IPS-11a (cell line): ENCODE measurements around the gene INPP5J.
"Not testable (repeated sequence)": the region's sequence is repeated elsewhere in the genome, so short reads cannot be mapped to it uniquely, and the experiment has no call there.

Experiments
- H3K4me3 ChIP-seq: one replicate; pipeline ENCODE4 v1.5.1; 2013; ENCODE audit warnings: low read depth, low read length, control low read depth

INPP5J gene

DNA sequence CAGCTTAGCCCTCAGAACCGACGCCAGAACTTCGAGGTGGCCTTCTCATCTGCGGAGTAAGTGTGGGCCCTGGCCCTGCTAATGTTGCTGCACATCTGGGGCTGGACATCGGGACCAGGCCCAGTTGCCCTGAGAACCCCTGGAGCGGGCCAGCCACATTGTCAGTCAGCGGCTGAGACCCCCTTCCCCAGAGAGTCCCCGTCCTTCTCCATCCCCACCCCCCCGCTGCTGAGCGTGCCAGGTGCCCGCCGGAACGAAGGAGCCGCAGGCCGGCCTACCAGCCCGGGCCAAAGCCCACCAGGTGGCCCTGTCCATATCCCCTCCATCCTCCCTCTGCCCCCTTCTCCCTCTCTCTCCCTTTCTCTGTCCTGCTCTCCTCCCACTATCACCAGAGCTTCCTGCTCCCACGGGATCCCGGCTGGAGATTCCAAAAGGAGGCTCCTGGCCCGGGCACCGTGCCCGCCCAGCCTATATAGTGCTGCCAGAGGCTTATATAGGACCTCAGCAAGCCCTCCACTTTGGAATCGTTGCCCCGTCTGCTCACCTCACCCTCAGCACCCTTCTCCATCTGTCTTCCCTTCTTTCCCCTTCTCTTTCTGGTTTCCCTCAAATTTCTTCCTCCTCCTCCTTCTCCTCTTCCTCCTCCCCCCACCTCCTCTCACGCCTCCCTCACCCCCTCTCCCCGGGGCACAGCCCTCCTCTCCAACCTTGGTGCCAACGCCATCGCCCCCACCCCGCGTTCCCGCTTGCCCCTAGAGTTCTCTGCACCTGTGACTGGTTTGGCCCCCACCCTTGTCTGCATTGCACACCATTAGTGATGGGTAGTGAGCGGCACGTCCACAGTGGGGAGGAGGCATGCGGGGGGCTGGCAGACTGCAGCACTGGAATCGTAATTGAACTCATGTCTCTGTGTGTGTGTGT lies 22.7 kb upstream of the INPP5J start:
- no peak overlapping the region for H3K4me3 ChIP-seq

DNA sequence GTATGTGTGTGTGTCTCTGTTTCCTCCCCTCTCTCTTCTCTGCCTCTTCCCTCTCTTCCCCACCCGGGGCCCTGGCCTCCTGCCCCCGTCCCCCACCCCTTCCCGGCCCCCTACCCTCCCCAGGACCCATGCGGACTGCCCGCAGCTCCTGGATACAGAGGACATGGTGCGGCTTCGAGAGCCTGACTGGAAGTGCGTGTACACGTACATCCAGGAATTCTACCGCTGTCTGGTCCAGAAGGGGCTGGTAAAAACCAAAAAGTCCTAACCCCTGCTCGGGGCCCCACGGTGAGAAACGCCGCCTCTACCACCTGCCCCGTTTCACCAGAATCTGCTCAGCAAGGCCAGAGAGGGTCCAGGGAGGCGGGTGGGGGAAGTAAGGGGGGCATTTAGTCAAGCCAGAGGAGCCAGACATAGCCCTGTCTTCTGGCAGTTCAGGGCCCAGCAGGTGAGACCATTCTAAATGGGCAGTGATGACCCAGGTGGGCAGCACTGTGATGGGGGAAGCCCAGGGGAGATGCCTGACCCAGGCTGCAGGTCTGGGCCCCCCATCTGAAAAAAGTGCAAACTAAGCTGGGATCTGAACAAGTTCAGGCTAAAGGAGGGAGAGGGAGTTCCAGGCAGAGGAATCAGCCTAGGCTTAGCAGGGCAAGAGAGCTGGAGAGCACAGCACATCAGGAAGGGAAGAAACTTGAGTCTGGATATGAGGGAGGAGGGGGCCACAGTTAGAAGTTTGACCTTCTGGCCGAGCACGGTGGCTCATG lies 21.8 kb upstream of the INPP5J start:
- no peak overlapping the region for H3K4me3 ChIP-seq

DNA sequence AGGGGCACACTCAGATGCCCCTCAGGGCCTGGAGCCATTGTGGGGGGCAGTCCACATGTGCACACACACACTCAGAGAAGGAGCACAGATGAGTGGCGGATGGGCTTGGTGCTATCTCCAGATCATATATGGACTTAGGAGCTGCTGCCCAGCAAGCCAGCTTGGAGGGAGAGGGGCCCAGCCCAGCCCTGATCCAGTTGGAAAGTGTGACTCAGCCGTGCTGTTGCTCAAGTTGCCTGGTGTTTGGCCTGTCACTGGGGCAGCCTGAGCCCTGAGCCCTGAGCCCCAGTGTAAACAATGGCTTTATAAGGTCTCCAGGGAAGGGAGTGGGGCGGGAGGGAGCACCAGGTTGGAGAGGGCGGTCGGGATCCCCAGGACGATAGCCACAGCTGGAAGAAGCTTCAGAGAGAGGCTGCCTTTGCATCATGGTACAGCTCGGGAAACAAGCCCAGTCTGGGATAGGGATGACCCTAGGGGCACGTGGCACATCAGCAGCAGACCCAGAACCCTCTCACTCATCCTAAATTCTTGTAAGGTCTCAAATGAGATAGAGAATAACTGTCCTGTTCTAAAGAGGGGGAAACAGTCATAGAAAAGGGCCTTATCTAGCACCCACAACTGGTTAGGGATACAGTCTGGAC lies 20.2 kb upstream of the INPP5J start:
- H3K4me3 ChIP-seq: no peak overlapping the region

DNA sequence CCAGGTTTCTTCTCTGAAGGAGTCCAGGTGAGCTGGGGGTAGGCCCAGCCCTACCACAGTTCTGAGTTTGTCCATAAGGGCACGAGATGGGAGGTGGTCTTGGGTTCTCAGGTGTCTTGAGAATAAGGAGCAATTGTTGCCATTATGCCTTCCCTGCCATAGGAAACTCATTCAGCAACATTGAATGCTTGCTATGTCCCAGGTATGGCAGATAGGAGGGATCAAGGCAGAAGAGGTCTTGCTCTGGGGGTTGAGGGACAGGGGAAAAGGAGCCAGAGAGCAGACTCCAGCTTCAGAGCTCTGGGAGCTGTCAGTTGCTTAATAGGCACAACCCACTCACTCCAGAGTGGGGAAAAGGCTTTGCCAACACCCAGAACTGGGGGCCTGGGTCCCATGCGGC lies 19.7 kb upstream of the INPP5J start:
- H3K4me3 ChIP-seq: no peak overlapping the region

DNA sequence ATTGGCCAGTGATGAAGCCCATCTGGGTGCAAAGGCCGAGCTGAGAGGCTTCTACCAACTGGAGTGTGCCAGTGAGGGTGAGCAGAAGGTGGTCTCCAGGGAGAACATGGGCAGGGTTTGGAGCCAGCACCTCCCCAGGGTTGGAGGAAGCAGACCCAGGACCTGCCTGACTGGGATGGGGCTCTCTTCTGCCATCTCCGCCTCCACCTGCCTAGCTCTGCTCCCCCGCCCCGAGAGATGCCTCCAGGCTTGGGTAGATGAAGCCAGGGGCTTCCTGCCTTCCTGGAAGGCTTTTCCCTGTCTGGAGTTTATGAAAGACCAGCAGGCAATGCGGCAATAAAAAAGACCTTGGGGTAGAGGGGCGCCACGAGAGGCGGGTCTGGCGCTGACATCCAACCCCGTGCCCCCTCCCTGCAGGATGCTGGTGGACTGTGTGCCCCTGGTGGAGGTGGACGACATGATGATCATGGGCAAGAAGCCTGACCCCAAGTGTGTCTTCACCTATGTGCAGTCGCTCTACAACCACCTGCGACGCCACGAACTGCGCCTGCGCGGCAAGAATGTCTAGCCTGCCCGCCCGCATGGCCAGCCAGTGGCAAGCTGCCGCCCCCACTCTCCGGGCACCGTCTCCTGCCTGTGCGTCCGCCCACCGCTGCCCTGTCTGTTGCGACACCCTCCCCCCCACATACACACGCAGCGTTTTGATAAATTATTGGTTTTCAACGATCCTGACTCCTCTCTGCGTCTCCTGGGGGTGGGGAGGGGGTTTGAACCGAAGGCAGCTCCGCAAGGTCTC lies 18.7 kb upstream of the INPP5J start:
- no peak overlapping the region for H3K4me3 ChIP-seq

DNA sequence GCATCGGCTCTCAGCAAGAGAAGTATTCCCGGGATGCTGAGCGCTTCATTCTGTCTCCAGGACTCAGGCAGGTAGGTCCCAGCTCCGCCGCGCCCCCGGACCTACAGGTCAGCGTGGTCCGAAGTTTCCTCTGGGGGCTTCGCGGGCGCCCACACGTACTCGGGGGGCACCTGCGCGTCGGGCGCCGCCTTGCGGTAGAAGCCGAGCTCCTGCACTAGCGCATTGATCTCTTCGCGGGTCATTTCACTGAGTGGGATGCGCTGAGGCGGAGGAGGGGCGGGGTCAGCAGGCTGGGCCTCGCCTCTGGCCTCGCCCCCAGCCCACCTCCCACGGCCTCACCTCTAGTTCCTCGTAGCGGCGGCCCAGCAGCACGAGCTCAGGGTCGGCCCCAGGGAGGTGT lies 17.9 kb upstream of the INPP5J start:
- no peak overlapping the region for H3K4me3 ChIP-seq

DNA sequence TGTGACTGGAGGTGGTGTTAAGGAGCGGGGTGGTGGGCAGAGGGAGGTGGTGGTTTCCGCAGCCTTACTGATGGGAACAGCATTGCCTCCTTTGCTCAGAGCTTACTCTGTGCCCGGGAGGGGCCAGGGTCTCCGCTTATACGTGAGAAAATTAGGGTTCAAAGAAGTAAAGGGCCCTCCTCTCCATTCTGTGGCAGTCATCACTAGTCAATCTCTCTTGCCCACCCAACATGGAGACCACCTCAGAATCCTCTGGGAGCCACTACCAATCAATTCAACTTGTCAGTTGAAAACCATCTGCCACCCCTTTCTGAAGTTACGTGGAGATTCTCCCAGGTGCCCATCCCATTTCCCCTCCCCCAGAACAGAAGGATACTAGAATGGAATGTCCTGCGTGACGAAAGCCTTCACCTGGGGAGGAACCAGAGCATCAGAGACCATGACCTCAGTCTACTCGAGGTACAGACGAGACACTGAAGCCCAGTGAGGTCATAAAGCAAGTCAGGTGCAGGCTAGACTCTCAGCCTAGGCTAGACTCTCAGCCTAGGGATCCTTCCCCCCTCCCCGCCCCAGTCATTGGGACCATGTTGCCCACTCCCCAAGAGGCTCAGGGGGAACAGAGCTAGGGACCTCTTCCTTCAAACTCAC lies 17.4 kb upstream of the INPP5J start:
- no peak overlapping the region for H3K4me3 ChIP-seq

DNA sequence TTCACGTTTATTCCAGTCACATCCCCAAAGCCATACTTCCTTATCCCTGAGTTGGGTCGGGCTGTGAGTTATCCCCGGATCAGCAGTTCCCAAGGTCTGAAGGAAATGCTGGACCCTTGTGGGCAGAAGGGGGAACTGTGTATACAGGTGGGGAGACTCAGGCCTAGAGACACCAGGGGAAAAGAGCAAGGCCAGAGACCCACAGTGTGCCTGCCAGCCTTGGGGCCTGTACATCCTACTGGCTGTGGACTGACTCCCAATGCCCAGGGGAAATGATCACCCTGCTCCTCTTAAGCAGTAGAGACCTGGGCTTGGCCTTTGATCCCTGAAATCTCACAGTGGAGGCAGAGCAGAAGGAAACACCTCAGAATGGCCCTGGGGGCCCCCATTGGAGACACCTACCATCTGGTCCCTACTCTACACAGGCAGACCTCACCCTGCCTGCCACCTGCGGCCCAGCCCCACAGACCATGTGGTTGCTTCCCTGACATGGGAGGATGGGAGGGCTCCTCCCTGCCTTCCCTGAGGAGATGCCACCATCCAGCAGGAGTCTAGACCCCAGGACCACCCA lies 16.7 kb upstream of the INPP5J start:
- no peak overlapping the region for H3K4me3 ChIP-seq

DNA sequence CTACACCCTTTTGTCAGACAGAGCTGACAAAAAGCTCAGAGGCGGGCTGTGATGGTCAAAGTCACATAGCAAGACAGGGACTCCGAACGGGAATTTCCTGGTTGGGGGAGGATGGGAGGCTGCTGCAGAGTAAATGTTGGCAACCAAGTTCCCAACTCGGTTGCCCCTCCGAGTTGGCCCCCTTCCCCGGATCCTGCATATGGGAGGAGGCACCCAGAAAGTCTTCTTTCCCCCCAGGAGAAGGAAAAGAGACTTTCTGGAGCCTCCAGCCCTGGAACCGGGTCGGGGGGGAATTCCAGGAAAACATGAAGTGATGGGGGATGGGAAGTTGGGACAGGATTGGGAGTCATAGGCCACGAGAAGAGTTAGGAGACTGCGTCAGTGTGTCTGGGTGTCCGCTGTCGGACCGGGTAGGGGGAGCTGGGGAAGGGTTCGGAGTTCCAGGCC lies 16.0 kb upstream of the INPP5J start:
- H3K4me3 ChIP-seq: peak overlapping the region; percentile 66

DNA sequence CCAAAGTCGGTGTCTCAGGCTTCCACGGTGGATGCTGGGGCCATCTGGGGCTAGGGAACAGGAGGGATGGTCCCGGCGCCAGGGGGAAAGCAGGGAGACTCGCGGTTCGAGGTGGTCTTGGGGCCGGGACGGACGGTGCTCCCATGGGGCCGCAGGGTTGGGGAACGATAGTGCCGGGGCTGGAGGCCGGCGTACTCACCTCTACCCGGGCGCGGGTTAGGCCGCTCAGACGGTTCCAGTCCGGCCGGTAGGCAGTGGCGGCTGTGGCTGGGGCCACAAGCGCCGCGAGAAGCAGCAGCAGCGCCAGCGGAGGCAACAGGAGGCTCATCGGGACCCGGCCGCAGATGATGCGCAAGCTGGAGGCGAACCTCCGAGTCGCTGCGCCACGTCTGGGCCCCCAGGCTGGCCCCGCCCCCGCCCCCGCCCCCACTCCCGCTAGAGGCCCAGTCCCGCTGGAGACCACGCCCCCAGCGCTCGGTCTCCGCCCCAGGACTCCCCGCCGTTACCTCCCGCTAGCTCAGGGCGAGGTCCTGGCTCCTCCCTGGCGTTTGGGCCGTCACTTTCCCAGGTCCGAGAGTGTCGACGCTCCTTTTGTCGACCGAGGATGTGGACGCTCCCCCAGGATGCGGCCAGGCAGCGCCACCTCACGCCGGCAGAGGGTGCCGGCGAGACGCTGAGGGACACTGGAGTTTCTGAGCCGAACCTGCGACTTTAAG lies 15.4 kb upstream of the INPP5J start, which contains the start of gene SELENOM:
Gene SELENOM, minus strand, starts transcription at position 391 of the 716 bp plus-strand sequence. Its CDS starts 63 bp downstream, at position 328.
- peak within 1 kb of the TSS; percentile 66 for H3K4me3 ChIP-seq

DNA sequence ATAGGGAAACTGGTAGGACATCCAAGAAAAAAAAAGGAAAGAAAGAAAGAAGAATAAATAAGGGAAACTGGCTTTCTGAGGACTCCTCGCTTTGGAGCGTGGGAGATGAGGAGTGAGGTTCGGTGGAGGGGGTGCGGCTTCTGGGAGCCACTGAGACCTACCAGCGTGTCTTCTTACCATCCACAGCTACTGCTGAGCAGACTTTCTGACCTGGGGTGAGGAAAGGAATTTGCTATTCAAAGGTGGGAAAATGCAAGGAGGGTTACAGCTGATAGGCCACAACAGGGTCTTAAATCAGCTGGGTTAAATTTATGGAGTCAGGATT lies 14.9 kb upstream of the INPP5J start:
- peak overlapping the region; percentile 25 for H3K4me3 ChIP-seq

DNA sequence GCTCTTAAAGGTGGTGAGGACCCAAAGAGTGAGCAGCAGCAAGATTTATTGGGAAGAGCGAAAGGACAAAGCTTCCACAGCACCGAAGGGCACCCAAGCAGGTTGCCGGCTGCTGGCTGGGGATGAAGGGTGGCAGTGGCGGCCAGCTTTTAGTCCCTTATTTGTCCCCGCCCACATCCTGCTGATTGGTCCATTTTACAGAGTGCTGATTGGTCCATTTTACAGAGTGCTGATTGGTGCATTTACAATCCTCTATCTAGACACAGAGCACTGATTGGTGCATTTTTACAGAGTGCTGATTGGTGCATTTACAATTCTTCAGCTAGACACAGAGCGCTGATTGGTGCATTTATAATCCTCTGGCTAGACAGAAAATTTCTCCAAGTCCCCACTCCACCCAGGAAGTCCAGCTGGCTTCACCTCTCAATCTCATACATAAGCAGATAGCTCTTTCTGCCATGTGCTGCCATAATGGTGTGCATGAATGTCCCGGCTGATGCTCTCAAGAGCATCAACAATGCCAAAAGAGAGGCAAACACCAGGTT lies 10.1 kb upstream of the INPP5J start:
- not testable (repeated sequence) for H3K4me3 ChIP-seq

DNA sequence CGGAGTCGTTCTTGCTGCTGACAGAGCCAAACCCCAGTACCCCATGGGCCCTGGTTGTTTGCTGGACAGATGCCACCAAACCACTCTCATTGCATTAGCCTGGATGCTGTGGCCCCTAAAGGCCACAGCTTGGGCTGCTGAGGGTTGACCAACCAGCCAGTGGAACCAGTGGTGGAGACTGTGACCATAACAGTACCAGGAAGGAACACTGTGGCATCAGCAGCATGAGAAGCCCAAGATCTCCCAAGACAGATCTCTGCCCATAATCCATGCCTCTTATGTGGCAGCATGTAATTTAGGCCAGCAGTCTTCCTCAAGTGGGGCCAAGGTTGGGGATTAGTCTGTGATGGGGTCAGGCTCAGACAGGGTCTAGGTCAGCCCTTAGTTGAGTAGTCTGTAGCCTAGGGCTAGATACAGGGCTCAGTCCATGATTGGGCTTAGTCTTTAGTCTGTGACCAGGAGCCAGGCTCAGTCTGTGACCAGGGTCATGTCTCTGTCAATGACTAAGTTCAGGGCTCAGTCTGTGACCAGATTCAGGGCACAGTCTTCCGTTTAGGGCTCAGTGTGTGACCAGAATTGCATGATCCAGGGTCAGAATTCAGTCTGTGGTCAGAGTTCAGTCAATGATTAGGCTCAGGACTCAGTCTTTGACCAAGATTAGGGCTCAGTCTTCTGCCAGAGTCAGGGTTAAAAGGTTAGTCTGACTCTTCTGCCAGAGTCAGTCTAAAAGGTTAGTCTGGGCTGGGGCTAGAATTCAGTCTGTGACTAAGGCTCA lies 4.5 kb upstream of the INPP5J start:
- no peak overlapping the region for H3K4me3 ChIP-seq

DNA sequence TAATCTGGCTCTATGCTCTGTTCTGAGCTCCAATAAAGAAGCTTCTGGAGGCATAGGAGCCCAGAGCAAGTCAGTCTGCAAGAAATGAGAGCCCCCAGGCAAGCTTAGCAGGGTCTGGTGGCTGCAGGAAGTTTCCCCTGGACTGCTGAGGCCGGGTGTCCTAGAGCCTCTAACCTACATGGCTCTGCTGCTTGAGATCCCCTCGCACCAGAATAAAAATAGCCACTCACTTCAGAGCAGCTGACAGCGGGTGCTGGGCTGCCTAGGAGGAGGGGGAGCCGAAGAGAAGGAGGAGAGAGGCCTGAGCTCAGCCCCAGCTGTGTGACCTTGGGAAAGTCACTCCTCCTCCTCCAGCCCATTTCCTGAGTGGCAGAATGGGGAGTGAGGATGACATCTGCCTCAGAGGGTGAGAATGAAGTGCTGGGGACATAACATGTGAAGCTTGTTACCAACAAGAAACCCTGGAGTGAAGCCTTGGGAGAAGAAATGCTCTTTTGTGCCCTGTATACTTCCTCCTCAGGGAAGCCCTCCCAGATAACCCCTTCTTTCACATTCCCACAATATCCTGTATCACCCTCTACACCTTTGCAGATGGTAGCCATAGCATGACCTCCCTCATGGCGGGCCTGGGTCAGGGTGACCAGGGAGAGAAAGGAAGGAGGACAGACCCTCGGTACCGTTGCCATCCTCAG lies 3.6 kb upstream of the INPP5J start:
- no peak overlapping the region for H3K4me3 ChIP-seq

DNA sequence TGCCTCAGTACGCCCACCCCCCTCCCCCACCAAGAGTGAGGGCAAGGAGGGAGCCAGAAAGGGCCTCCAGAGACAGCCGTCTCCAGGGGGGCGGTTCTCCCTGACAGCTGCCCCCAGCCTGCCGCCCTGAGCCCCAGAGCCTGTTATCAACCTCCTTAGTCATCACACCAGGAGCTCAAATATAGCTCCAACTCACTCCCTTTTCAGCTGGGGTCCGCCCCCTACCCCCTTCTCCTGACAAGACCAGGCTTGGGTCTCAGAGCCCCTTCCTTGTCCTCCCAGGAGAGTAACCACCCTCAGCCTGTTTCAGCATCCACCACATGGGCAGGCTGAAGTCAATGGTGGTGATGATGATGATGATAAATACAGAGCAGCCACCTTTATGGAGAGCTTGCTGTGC lies 2.5 kb upstream of the INPP5J start:
- H3K4me3 ChIP-seq: no peak overlapping the region

DNA sequence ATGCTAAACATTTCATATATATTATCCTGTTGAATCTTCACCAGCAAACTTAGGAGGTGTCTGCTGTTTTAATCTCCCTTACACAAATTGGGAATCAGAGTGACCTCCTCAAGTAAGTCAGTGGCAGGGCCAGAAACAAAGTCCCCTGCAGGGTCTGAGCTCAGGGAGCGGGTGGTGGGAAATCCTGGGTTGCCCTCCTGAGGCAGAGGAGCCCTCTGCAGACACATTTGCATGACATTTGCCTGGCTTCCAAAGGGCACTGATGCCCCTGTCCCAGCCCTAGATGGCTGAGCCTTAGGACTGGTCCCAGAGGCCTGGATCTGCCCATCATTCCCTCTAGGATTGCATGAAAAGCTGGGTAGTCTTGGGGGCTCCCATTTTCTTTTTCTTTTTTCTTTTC lies 2.1 kb upstream of the INPP5J start:
- no peak overlapping the region for H3K4me3 ChIP-seq

DNA sequence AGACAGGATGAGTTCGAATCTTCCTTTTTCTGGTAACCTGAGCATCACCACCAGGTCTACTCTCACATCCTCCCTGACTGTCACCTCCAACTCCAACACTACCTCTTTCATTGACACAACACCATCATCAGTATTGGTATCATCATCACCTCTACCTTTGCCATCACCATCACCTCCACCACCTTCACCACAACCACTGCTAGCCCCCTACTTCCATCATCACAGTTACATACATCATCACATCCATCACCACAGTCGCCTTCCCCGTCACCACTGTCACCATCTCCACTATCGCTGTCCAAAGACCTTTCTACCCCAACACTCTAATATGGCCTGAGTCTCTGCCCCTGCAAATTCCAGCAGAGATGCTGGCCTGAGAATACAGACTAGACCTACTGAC lies 1.4 kb upstream of the INPP5J start:
- H3K4me3 ChIP-seq: no peak overlapping the region

DNA sequence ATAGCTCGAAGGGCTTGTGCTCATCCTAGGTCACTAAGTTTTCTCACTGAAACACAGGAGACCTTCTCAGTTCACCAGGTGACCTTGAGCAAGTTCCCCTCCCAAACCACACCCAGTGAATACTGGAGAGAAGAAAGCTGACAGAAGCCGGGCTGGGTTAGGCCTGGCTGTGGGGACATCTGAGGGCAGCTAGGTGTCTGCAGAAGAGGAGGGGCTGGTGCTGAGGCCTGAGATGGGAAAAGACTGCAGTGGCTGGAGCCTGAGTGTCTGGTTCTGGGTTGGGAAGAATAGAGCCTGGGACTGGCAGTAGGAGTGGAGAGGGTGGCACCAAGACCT lies 602 bp upstream of the INPP5J start:
- H3K4me3 ChIP-seq: no peak overlapping the region
